Bronchial epithelial cell (primary cell): ENCODE data around the gene EIF1B. TPM values are rescaled to one million over a fixed set of nuclear protein-coding genes. Genes with fewer than 3 reads are reported as not detected.

Experiments
- DNase-seq: peaks from one replicate; pipeline ENCODE4 v3.0.0-alpha.2; 2010; ENCODE audit warnings: low read depth
- FAIRE-seq: peaks from 2 replicates; lab custom pipeline; 2011; peaks lifted over from hg19 to GRCh38; lab: Jason Lieb, UNC
- H3K27me3 ChIP-seq: 2 replicates; pipeline ENCODE4 v1.5.1; 2011; ENCODE audit warnings: low read length; ENCODE audit not compliant: control insufficient read depth, insufficient read depth
- H3K36me3 ChIP-seq: 2 replicates; pipeline ENCODE4 v1.5.1; 2011; ENCODE audit warnings: low read length; ENCODE audit not compliant: control insufficient read depth, insufficient read depth
- H3K4me3 ChIP-seq: 2 replicates; pipeline ENCODE4 v1.5.1; 2011; ENCODE audit warnings: mild to moderate bottlenecking, low read depth, low read length, control low read depth
- total RNA-seq: library from RNA; depleted of rRNA; stranded (reverse); fragments of >200 nt; gene quantifications from 2 replicates; pipeline ENCODE4 v1.2.1, GENCODE V29; 2014
- TF ChIP-seq, protein P1 (sequence below): IDR thresholded peaks from 2 replicates; pipeline ENCODE4 v1.5.1; 2011; ENCODE audit warnings: mild to moderate bottlenecking, moderate library complexity, low read length, control low read depth, inconsistent platforms; ENCODE audit not compliant: insufficient read depth, severe bottlenecking

EIF1B gene
- total RNA-seq, 1 donor from 2014 or later, result 10.5 TPM

DNA sequence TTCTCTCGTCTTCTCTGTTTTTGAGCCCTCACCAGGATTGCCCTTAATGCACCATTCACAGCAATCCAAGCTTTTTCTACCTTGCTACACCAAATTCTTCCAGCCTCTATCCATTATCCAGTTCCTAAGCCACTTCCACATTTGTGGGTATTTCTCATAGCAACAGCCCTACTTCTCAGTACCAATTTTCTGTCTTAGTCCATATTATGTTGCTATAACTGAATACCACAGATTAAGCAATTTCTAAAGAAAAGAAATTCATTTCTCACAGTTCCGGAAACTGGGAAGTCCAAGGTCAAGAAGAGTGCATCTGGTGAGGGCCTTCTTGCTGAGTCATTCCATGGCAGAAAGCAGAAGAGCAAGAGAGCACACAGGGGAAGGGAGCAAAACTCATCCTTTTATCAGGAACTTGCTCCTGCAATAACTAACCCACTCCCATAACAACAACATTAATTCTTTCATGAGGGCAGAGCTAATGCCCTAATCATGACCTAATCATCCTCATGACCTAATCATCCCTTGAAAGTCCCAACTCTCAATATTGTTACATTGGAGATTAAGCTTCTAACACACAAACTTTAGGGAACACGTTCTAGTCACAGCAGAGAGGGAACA, 9.7 kb upstream of the EIF1B start:
- DNase-seq (no peak), FAIRE-seq (no peak)
- H3K4me3 ChIP-seq, result no peak overlapping the region
- TF ChIP-seq, protein P1, sequence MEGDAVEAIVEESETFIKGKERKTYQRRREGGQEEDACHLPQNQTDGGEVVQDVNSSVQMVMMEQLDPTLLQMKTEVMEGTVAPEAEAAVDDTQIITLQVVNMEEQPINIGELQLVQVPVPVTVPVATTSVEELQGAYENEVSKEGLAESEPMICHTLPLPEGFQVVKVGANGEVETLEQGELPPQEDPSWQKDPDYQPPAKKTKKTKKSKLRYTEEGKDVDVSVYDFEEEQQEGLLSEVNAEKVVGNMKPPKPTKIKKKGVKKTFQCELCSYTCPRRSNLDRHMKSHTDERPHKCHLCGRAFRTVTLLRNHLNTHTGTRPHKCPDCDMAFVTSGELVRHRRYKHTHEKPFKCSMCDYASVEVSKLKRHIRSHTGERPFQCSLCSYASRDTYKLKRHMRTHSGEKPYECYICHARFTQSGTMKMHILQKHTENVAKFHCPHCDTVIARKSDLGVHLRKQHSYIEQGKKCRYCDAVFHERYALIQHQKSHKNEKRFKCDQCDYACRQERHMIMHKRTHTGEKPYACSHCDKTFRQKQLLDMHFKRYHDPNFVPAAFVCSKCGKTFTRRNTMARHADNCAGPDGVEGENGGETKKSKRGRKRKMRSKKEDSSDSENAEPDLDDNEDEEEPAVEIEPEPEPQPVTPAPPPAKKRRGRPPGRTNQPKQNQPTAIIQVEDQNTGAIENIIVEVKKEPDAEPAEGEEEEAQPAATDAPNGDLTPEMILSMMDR, result no peak
- no peaks in the 10 kb centered on the region for H3K36me3 ChIP-seq
- no peaks in the 10 kb centered on the region for H3K27me3 ChIP-seq

DNA sequence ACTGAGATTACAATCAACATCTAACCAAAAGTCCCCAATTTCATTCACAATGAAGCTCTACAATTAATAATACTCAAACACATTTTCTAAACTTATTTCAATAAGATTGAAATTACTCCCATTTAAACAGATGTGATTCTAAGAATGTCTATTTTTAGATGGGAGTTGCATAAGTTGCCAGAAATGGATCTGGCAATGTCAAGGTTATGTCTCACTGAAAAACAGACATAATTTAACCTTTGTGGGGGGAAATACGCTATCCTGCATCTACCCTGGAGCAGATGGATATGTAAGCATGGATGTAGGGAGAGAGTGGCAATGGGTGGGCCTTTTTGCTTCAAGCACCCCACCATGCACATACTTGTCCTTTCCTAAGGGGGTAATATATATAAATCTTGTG, 6.7 kb upstream of the EIF1B start:
- FAIRE-seq (no peak), DNase-seq (no peak)
- no peak overlapping the region for H3K4me3 ChIP-seq
- TF ChIP-seq, protein P1, result no peak
- H3K27me3 ChIP-seq, result no peaks in the 10 kb centered on the region
- no peaks in the 10 kb centered on the region for H3K36me3 ChIP-seq

DNA sequence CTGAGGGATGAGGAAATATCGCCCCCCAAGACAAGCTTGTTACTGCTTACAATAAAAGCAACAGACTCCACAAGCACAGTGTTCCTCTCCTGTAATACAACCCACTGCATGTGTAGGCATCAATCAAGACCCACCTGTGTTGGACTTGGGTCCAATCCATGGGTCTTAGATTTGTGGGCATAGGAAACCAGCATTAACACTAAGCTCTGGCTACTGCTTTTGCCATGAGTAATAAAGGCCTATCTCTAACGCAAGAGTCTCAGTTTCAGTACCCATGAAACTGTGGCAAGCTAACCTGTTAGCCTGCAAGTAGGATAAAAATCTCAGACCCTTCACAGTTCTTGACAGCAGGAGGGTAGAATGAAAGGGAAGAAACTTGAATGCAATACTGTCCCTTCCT, 5.2 kb upstream of the EIF1B start:
- TF ChIP-seq, protein P1, result no peak
- H3K4me3 ChIP-seq, result no peak overlapping the region
- H3K36me3 ChIP-seq, result no peaks in the 10 kb centered on the region
- no peak for DNase-seq
- no peaks in the 10 kb centered on the region for H3K27me3 ChIP-seq
- FAIRE-seq, result no peak

DNA sequence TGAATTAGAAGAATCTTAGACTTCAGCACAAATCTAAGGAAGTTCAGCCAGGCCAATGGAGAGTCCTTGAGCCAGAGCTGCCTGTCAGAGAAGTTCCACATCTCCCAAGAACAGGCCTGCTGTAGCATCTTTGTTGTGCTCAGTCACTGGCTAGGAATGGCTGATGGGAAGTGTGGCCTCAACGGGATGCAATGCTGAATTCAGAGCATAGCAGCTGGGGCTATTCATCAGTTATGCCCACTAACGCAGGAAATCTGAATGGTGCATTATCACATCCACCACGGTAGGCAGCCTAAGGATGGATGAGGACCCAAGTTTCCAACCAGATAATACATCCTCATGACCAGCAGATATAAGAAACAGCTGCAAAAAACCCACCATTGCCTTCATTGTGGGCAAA, 3.2 kb upstream of the EIF1B start:
- TF ChIP-seq, protein P1, result no peak
- no peaks in the 10 kb centered on the region for H3K36me3 ChIP-seq
- no peak for FAIRE-seq
- no peak overlapping the region for H3K4me3 ChIP-seq
- no peak for DNase-seq
- H3K27me3 ChIP-seq, result no peaks in the 10 kb centered on the region

DNA sequence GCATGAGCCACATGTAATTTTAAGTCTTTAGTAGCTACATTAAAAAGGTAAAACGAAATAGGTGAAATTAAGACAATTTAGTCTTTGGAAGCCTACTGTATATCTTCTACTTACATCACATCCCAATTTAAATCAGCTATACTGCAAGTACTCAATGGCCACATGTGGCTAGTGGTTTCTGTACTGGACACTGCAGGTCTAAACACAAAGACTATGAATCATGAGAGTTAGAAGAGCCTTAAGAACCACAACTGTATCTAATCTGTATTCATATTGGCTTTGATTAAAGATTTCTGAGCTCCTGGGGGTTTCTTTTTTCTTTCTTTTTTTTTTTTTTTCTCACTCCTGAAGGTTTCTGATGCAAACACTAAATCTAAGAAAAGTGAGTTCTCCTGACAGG, 2.3 kb upstream of the EIF1B start:
- TF ChIP-seq, protein P1, result no peak
- Histone ChIP-seq H3K4me3 (no peak overlapping the region), H3K36me3 (no peaks in the 10 kb centered on the region), H3K27me3 (no peaks in the 10 kb centered on the region)
- FAIRE-seq (no peak), DNase-seq (peak; percentile 22)
